Stimulated activated naive CD8-positive, alpha-beta T cell treated with anti-CD3 and anti-CD28 coated beads, Interleukin-15, Interleukin-2, amounts not matched to agents 100 ng/mL and 50 ng/mL, for 24 hours (primary cell): Measurements from ENCODE around the gene TRABD2A.
A peak's percentile ranks its signal among the peaks of the same experiment; 100 is the strongest.

Source experiments
- H3K27ac Mint-ChIP-seq: one replicate; pipeline ENCODE4 v1.8.0; 2021; ENCODE audit warnings: mild to moderate bottlenecking, mixed read lengths
- H3K27me3 Mint-ChIP-seq: one replicate; pipeline ENCODE4 v1.8.0; 2021; ENCODE audit warnings: mixed read lengths
- H3K36me3 Mint-ChIP-seq: one replicate; pipeline ENCODE4 v1.8.0; 2021; ENCODE audit warnings: low read depth, mixed read lengths
- H3K4me1 Mint-ChIP-seq: one replicate; pipeline ENCODE4 v1.8.0; 2021; ENCODE audit warnings: low read depth, mixed read lengths
- H3K4me3 Mint-ChIP-seq: one replicate; pipeline ENCODE4 v1.8.0; 2021; ENCODE audit warnings: mild to moderate bottlenecking, mixed read lengths
- H3K9me3 Mint-ChIP-seq: one replicate; pipeline ENCODE4 v1.8.0; 2021; ENCODE audit warnings: mixed read lengths

TRABD2A gene

DNA sequence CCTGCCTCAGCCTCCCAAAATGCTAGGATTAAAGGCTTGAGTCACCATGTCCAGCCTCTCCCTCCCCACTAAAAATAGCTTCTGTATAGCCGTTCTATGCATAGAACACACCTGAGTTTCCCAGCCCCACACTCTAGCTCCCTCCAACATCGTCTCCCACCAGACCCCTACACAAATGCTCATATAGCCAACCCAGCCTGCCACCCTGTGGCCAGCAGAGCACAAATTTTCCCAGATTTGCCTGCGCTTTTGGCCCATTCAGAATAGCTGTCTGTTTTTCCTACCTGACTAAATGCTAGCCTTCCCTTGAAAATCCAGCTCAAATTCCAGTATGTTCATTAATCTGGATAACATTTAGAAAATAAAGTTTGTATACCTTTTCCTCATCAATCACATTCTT lies 22.8 kb downstream of the TRABD2A start:
- H3K27ac Mint-ChIP-seq, result peak overlapping the region; percentile 38
- H3K27me3 Mint-ChIP-seq, result no peaks in the 10 kb centered on the region
- peaks cover 31% of the 10 kb centered on the region for H3K36me3 Mint-ChIP-seq
- peaks cover 92% of the 10 kb centered on the region for H3K4me1 Mint-ChIP-seq
- peaks cover 8% of the 10 kb centered on the region for H3K9me3 Mint-ChIP-seq
- H3K4me3 Mint-ChIP-seq, result peak overlapping the region; percentile 1

DNA sequence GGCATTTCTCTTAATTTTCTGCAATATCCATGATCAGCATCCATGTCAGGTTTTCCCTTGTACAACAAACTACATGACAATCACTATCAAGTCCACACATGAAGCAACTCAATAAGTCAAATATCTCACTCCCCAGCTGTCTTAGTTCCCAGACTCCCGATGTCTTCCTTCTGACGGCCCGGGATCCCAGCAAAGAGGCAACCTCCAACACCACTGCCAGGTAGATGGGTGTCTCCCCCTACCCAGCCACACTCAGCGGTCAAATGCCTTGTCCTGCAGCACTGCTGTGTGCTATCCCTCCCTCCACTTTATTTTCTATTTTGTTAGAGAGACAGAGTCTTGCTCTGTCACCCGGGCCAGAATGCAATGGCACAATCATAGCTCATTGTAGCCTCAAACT lies 23.3 kb downstream of the TRABD2A start:
- peaks cover 92% of the 10 kb centered on the region for H3K4me1 Mint-ChIP-seq
- H3K9me3 Mint-ChIP-seq, result peaks cover 13% of the 10 kb centered on the region
- H3K27me3 Mint-ChIP-seq, result no peaks in the 10 kb centered on the region
- peaks cover 37% of the 10 kb centered on the region for H3K36me3 Mint-ChIP-seq
- H3K4me3 Mint-ChIP-seq, result peak overlapping the region; percentile 1
- H3K27ac Mint-ChIP-seq, result peak overlapping the region; percentile 92

DNA sequence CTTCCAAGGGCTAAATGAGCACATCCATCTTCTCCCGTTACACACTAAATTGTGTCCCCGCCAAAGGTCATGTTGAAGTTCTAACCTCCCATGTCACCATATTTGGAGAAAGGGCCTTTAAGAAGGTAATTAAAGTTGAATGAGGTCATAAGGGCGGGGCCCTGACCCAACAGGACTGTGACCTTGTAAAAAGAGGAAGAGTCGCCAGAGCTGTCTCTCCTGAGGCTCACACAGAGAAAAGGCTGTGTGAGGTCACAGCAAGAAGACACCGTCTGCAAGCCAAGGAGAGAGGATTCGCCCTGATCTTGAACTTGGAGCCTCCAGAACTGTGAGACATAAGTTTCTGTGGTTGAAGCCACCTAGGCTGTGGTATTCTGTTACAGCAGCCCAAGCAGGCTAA lies 24.1 kb downstream of the TRABD2A start:
- H3K36me3 Mint-ChIP-seq, result peaks cover 45% of the 10 kb centered on the region
- peaks cover 14% of the 10 kb centered on the region for H3K9me3 Mint-ChIP-seq
- peak overlapping the region; percentile 92 for H3K27ac Mint-ChIP-seq
- peaks cover 92% of the 10 kb centered on the region for H3K4me1 Mint-ChIP-seq
- no peaks in the 10 kb centered on the region for H3K27me3 Mint-ChIP-seq
- peak overlapping the region; percentile 72 for H3K4me3 Mint-ChIP-seq

DNA sequence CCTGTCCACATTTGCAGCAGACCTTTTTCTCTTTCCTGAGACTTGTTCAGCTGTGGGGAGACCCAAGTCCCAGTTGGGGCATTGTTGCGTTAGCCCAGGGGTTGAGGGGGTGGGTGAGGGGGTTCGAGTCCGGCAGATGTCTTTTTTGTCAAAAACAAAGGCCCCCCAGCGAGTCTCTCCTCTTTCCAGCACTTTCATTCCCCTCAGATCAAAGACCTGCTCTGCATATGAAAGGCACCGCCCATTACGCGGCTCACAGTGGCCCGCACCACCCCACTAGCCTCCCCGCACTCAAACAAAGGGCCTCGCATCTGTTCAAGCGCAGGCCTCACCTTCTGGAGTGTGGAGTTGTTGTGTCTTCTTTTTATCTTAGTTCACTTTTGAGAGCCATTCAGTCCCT lies 25.2 kb downstream of the TRABD2A start:
- peak overlapping the region; percentile 92 for H3K27ac Mint-ChIP-seq
- peaks cover 14% of the 10 kb centered on the region for H3K9me3 Mint-ChIP-seq
- H3K4me1 Mint-ChIP-seq, result peaks cover 94% of the 10 kb centered on the region
- peaks cover 53% of the 10 kb centered on the region for H3K36me3 Mint-ChIP-seq
- H3K4me3 Mint-ChIP-seq, result peak overlapping the region; percentile 72
- H3K27me3 Mint-ChIP-seq, result no peaks in the 10 kb centered on the region

DNA sequence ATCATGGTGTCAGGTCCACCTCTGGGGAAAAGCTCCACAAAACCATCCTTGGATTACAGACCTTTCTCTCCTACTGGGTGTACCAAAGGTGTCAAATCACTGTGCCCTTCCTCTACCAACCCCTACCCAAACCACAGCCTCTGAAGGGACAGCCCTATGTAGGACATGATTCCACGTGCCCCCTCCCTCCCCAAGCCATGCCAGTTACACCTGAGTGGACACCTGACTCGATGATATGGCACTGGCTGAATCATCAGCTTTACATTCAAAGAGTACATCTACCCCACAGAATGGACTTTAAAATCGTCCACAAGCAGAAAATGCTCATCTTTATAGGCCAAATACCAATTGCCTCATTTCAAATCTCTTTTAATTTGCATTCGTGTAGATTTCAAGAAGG lies 26.0 kb downstream of the TRABD2A start:
- Mint-ChIP-seq H3K27ac (peak overlapping the region; percentile 33), H3K4me1 (peaks cover 94% of the 10 kb centered on the region), H3K27me3 (no peaks in the 10 kb centered on the region), H3K36me3 (peaks cover 53% of the 10 kb centered on the region), H3K4me3 (peak overlapping the region; percentile 33), H3K9me3 (peaks cover 14% of the 10 kb centered on the region)

DNA sequence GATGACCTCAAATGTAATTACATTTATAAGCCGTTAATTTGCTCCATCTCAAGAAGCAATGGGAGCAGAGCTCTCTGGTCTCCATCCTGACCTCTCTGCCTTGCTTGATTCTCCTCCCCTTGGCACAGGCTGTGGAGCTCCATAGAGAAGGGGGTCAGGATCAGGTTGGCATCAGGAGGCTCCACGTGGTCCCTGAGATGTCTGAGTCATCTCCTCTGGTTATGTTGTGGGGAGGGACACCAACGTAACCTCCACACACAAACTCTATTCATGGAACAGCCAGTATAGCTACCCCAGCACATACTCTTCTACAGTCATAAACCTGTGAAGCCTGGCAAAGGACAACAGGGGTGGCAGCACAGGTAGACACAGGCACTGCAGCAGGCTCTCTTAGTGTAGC lies 29.0 kb downstream of the TRABD2A start:
- Mint-ChIP-seq H3K36me3 (peaks cover 48% of the 10 kb centered on the region), H3K4me3 (no peak overlapping the region), H3K9me3 (peaks cover 14% of the 10 kb centered on the region), H3K27ac (peak overlapping the region; percentile 23), H3K27me3 (no peaks in the 10 kb centered on the region), H3K4me1 (peaks cover 95% of the 10 kb centered on the region)

DNA sequence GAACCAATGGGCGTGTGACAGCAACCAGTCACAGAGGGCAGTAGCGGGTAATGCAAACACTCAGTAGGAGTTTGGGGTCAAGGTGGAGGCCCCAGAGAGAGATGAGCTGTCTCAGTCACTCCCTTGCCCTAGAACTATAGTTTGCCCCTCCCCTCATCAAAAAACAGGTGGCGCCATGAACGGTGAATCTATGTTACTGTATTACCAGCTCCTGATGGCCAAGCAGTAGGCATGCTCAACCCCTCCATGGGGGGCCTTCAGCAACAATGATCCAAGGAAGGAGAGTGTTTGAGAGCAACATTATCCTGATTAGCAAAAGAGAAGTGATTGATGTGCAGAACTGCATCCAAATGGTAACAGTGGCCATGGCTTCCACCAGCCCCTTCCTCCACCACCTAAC lies 30.4 kb downstream of the TRABD2A start:
- Mint-ChIP-seq H3K27ac (no peak overlapping the region), H3K36me3 (peaks cover 37% of the 10 kb centered on the region), H3K9me3 (peaks cover 14% of the 10 kb centered on the region), H3K4me1 (peaks cover 95% of the 10 kb centered on the region), H3K4me3 (no peak overlapping the region), H3K27me3 (no peaks in the 10 kb centered on the region)

DNA sequence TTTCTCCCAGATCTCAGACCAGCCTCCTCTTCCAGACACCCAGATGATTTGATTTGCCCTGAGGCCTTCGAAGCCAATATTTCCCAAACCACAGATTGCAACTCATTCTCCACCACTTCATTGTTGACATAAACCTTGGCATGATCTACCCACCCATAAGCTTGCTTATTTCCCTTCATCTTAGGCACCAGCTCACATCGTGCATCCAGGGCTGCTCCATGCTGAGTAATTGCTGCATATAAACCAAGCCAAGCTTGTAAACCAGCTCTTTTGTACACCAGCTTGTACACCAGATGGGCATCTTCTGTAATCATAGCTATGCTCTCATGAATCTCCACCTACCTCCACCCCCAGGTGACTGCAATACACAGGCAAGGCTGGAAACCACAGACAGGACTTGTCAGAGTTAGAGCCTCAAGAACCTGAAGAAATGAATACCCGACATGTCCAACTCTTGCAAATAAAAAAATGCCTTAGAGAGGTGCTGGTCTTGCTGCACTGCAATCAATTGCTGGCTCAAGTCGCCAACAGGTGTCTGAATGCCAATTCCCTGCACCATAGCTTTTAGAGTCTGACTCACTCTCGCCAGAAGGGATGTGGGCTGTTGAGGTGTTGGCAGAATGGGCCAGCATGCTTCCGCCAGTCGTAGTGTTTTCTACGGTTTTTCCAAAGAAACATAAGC lies 31.5 kb downstream of the TRABD2A start:
- Mint-ChIP-seq H3K4me3 (peak overlapping the region; percentile 30), H3K27me3 (no peaks in the 10 kb centered on the region), H3K27ac (peak overlapping the region; percentile 84), H3K9me3 (peaks cover 14% of the 10 kb centered on the region), H3K4me1 (peaks cover 95% of the 10 kb centered on the region), H3K36me3 (peaks cover 31% of the 10 kb centered on the region)

DNA sequence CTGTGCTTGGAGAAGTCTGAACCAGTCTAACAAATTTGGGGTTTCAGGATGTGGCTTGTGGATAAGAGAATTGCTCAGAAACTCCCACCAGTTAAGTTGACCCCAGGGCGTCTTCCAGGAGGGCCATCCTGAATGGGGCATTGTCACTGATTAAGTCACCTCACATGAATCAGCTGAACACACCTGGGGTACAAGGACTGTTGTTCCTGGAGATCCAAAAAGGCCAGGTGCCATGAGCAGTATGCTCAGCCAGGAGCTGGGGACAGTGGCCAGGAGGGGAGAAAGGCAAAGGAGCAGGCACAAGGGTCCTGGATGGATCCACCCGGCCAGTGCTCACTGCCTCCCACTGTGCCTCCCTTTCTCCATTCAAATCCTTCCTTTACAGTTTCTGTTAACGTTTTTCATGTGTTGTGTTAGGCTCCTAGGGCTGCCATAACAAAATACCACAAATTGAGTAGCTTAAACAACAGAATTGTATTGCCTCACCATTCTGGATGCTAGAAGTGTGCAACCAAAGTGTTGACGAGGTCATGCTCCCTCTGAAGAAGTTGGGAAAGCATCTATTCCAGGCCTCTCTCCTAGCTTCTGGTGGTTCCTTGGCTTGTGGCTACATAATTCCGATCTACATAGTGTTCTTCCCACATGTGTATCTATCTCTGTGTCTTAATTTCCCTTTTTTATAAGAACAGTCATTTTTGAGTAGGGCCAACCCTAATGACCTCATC lies 33.4 kb downstream of the TRABD2A start:
- peaks cover 97% of the 10 kb centered on the region for H3K4me1 Mint-ChIP-seq
- no peaks in the 10 kb centered on the region for H3K27me3 Mint-ChIP-seq
- peaks cover under 1% of the 10 kb centered on the region for H3K9me3 Mint-ChIP-seq
- H3K36me3 Mint-ChIP-seq, result peaks cover 24% of the 10 kb centered on the region
- H3K27ac Mint-ChIP-seq, result peak overlapping the region; percentile 96
- peak overlapping the region; percentile 73 for H3K4me3 Mint-ChIP-seq

DNA sequence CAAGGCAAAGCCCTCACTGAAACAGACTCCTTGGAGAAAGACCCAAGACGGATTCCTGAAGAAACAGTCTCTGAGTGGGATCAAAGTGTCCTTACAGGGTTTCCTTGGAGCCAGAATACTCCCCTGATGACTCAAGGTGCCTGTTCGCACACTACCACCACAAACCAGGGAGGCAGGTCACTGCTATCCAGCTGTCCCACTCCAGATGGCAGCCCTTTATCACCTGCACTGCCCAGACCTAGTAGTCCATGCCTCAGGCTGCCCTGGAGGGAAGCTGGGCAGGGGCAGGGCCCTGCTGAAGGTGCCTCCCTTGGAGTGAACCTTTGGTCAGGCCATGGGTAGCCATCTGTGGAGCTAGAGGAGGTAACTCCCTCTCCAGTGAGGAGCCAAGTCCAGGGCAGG lies 34.1 kb downstream of the TRABD2A start:
- peak overlapping the region; percentile 73 for H3K4me3 Mint-ChIP-seq

DNA sequence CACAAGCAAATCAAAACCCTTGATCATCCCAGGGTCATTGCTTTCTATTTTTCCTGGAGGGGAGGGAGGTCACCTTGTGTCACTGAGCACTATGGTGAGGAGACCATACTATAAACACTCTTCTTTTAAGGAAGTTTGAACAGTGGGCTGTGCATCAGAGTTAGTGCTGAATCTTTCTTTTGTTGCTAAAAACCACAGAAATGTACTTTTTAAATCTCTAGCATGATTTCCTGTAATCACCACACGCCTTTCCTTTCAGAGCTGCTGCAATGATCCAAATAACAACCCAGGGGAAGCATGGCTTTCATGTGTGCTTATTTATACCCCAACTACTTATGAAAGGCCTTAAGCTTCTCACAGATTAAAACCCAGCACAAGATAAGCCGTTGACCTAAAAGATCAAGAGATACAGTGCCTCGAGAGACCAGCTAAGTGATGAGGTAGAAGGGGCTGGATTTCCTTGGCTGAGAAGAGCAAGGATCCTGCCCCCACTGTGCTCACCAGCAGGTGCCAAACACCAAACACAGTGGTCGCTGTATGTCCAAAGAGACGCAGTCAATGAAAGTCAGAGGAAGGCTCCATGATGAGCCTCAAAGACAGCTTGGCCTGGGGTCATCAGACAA lies 34.7 kb downstream of the TRABD2A start:
- peak overlapping the region; percentile 73 for H3K4me3 Mint-ChIP-seq
- H3K36me3 Mint-ChIP-seq, result peaks cover 12% of the 10 kb centered on the region

More for the DNA sequence above, 34.1 kb downstream of the TRABD2A start:
- no peaks in the 10 kb centered on the region for H3K27me3 Mint-ChIP-seq
- H3K9me3 Mint-ChIP-seq, result no peaks in the 10 kb centered on the region
- peaks cover 17% of the 10 kb centered on the region for H3K36me3 Mint-ChIP-seq
- peak overlapping the region; percentile 96 for H3K27ac Mint-ChIP-seq
- peaks cover 97% of the 10 kb centered on the region for H3K4me1 Mint-ChIP-seq

DNA sequence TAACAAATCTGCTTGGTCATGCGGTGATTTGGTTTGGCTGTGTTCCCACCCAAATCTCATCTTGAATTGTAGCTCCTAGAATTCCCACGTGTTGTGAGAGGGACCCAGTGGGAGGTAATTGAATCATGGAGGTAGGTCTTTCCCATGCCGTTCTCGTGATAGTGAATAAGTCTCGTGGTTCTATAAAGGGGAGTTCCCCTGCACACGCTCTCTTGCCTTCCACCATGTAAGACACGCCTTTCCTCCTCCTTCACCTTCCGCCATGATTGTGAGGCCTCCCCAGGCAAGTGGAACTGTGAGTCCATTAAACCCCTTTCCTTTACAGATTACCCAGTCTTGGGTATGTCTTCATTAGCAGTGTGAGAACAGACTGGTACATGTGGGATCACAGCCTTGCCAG lies 36.7 kb downstream of the TRABD2A start:
- Mint-ChIP-seq H3K9me3 (no peaks in the 10 kb centered on the region), H3K4me3 (peak overlapping the region; percentile 53), H3K27me3 (no peaks in the 10 kb centered on the region), H3K36me3 (peaks cover 20% of the 10 kb centered on the region), H3K4me1 (peaks cover 97% of the 10 kb centered on the region), H3K27ac (peak overlapping the region; percentile 82)

More for the DNA sequence above, 34.7 kb downstream of the TRABD2A start:
- peaks cover 97% of the 10 kb centered on the region for H3K4me1 Mint-ChIP-seq
- H3K9me3 Mint-ChIP-seq, result no peaks in the 10 kb centered on the region
- H3K27ac Mint-ChIP-seq, result peak overlapping the region; percentile 96
- no peaks in the 10 kb centered on the region for H3K27me3 Mint-ChIP-seq

DNA sequence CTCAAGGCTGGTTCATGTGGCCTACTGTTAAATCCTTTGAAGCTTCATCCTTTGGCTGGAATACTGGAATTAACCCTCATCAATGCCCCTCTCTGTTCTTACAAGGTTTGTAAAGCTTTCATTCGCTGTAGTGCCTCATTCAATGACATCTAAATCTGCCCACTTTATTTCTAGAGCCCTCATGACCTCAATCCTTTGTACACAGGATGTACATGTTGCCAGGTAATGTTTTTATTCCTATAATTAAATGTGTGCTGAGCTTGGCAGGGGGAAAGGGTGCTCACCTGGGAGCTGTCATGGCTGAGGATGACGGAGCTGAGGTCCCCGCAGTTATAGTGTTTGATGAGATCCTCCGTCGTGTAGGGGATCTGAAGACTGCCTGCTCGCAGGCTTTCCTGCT lies 39.3 kb downstream of the TRABD2A start:
- Mint-ChIP-seq H3K36me3 (peaks cover 42% of the 10 kb centered on the region), H3K27ac (peak overlapping the region; percentile 82), H3K4me3 (peak overlapping the region; percentile 19), H3K4me1 (peaks cover 86% of the 10 kb centered on the region), H3K9me3 (no peaks in the 10 kb centered on the region), H3K27me3 (no peaks in the 10 kb centered on the region)

DNA sequence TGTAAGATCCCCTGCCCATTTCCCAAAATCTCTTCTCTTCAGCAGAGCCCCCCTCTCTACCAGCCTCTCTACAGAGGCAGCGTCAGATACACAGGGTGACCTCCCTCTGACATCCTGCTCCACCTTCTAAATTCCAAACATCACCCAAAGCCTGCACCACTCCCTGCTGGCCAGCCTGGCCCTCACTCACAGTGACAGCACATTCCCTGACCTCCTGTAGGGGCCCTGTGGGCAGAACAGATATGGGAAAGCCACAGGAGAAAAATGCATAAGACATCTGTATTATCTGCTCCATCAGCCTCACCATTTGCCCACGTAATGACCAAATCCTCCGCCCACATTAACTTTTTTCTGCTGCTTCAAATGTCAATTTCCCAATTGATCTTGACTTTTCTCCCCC lies 40.6 kb downstream of the TRABD2A start:
- no peaks in the 10 kb centered on the region for H3K27me3 Mint-ChIP-seq
- peaks cover 53% of the 10 kb centered on the region for H3K36me3 Mint-ChIP-seq
- H3K4me1 Mint-ChIP-seq, result peaks cover 81% of the 10 kb centered on the region
- H3K27ac Mint-ChIP-seq, result peak overlapping the region; percentile 82
- peak overlapping the region; percentile 72 for H3K4me3 Mint-ChIP-seq
- H3K9me3 Mint-ChIP-seq, result no peaks in the 10 kb centered on the region

DNA sequence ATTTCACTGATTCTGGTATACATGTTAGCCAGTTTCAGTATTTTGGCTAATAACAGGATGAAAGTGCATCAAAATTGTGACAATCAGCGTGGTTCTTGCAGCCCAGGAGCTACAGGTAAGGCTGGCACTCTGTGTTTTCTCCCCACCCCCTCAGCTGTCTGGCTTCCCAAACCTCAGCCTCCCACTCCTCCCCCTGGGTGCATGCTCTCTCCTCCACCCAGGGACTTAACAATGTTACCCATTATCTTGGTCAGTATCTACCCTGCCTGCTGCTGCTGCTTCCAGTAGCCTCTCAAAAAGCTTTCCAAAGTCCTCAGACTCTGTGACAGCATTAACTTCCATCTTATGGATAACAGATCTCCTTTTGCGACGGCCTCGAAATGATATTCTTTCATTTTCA lies 41.0 kb downstream of the TRABD2A start:
- peak overlapping the region; percentile 72 for H3K4me3 Mint-ChIP-seq

More for the DNA sequence above, 41.0 kb downstream of the TRABD2A start:
- Mint-ChIP-seq H3K27ac (peak overlapping the region; percentile 82), H3K4me1 (peaks cover 79% of the 10 kb centered on the region), H3K27me3 (no peaks in the 10 kb centered on the region), H3K9me3 (no peaks in the 10 kb centered on the region), H3K36me3 (peaks cover 56% of the 10 kb centered on the region)
